GM12865 (cell line): ENCODE measurements around the gene EDA2R.

Experiments
- DNase-seq: peaks from one replicate; pipeline ENCODE4 v3.0.0; 2010; ENCODE audit warnings: low read depth
- H3K4me3 ChIP-seq: 2 replicates; pipeline ENCODE4 v1.5.1; 2011; ENCODE audit warnings: mild to moderate bottlenecking, low read depth, low read length, control low read depth
- TF ChIP-seq, protein P1 (sequence below): IDR thresholded peaks from 2 replicates; pipeline ENCODE4 v1.5.1; 2011; ENCODE audit warnings: low read length, control low read depth, low read depth, inconsistent platforms; ENCODE audit not compliant: insufficient read depth; ENCODE audit errors: missing control alignments

EDA2R gene

DNA sequence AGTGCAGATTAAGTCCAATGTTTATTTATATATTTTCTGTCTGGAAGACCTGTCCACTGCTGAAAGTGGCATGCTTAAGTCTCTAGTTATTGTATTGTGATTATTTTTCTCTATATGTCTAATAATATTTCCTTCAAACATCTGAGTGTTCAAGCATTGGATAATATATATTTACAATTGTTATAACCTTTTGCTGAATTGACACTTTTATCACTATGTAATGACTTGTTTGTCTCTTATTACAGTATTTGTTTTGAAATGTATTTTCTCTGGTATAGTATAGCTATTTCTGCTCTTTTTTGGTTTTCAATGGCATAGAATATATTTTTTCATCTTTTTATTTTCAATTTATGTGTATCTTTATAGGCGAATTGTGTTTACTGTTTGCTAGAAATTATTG is 59.7 kb downstream of the EDA2R start:
- TF ChIP-seq, protein P1, sequence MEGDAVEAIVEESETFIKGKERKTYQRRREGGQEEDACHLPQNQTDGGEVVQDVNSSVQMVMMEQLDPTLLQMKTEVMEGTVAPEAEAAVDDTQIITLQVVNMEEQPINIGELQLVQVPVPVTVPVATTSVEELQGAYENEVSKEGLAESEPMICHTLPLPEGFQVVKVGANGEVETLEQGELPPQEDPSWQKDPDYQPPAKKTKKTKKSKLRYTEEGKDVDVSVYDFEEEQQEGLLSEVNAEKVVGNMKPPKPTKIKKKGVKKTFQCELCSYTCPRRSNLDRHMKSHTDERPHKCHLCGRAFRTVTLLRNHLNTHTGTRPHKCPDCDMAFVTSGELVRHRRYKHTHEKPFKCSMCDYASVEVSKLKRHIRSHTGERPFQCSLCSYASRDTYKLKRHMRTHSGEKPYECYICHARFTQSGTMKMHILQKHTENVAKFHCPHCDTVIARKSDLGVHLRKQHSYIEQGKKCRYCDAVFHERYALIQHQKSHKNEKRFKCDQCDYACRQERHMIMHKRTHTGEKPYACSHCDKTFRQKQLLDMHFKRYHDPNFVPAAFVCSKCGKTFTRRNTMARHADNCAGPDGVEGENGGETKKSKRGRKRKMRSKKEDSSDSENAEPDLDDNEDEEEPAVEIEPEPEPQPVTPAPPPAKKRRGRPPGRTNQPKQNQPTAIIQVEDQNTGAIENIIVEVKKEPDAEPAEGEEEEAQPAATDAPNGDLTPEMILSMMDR = no peak
- no peak for DNase-seq
- no peak overlapping the region for H3K4me3 ChIP-seq

- DNase-seq = no peak
- H3K4me3 ChIP-seq = no peak overlapping the region
- TF ChIP-seq, protein P1 = no peak
These were observed 84.9 kb downstream of the EDA2R start for GRCh38 chrX:66553973-66554372.

DNA sequence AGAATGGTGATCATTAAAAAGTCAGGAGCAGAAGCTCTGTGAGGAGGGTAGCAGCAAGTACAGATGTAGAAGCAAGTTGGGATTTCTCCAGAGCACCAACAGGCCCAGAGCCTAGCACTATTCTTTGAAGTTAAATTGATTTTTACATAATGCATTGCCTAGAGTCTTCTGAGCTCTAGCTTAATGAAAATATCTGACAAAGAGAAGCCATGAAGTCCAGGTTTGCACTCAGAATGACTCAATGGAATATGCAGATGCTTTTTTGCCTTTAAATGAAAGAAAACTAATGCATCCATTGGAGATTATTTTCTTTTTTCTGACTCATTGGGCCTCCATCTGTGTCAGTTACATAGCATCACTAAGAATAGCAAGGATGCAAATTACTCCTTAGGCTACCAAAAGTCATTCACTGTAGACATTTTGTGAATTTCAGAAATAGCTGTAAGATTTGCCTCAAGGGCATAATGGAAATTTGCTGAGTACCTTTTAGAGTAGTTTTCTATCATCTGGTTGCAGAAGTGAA is 91.0 kb downstream of the EDA2R start:
- DNase-seq = no peak
- H3K4me3 ChIP-seq = no peak overlapping the region
- TF ChIP-seq, protein P1 = no peak
